HG02763 (cell line): ENCODE results near the gene CPM.
"Not testable (repeated sequence)": the region's sequence is repeated elsewhere in the genome, so short reads cannot be mapped to it uniquely, and the experiment has no call there.

Source experiments
- ATAC-seq: cut with Tn5 transposase; IDR thresholded peaks from one replicate; pipeline ENCODE4 v1.9.1; 2021; ENCODE audit warnings: mild to moderate bottlenecking, moderate library complexity; ENCODE audit not compliant: unreplicated experiment

CPM gene

GRCh38 chr12:68831751-68832503 lies 101.0 kb downstream of the CPM start:
- no peak for ATAC-seq

DNA sequence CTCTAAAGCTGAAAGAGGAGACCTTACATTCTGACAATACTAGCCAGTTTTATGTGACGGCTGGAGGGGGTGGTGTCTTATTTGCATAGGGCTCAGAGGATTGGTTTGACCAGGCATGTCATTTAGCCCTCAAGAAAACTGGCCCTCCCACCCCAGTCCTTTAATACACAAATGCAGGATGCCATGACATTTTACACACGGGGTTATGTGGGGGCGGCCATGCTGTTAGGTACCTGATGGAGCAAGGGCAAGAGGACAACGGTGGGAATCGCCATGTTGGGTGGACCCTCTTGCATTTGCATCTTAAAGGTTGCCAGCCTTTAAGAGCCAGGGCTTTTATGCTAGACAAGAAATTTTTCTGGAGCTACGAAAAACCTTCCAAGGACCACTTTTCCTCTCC lies 101.7 kb downstream of the CPM start:
- no peak for ATAC-seq

DNA sequence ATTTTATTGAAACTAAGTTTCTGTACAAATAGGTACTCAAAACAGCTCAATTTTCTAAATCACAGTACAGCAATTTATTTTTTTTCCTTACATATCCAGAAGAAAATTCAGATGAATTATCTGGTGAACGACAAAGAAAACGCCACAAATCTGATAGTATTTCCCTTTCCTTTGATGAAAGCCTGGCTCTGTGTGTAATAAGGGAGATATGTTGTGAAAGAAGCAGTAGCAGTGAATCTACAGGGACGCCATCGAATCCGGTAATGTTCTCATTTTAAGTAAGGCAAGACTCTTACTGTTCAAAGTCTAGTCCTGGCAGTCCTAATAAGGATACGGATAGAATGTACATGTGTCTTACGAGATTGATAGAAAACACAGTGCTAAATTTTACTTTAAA lies 104.3 kb downstream of the CPM start:
- ATAC-seq, result no peak

DNA sequence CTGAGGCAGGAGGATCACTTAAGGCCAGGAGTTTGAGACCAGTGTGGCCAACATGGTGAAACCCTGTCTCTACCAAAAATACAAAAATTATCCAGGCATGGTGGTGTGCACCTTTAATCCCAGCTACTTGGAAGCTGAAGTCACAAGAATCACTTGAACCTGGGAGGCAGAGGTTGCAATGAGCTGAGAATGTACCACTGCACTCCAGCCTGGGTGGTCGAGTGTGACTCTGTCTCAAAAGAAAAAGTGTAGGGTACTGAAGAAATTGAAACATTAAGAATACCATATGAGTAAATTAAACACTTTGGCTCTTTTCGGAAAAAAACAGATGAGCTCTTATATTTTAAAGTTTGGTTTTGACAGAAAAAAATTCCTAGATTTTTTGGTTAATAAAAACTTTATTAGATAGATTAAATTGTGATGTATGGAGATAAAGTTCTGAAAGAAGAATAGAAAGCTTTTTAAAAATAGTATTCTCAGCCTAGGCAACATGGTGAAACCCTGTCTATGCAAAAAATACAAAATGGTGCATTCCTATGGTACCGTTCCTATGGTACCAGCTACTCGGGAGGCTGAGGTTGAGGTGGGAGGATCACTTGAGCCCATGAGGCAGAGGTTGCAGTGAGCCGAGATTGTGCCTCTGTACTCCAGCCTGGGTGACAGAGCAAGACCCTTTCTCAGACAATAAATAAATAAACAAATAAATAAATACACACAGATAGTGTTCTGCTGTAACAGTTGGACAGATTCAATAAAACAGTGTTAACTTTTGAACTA lies 104.9 kb downstream of the CPM start:
- ATAC-seq, result no peak

DNA sequence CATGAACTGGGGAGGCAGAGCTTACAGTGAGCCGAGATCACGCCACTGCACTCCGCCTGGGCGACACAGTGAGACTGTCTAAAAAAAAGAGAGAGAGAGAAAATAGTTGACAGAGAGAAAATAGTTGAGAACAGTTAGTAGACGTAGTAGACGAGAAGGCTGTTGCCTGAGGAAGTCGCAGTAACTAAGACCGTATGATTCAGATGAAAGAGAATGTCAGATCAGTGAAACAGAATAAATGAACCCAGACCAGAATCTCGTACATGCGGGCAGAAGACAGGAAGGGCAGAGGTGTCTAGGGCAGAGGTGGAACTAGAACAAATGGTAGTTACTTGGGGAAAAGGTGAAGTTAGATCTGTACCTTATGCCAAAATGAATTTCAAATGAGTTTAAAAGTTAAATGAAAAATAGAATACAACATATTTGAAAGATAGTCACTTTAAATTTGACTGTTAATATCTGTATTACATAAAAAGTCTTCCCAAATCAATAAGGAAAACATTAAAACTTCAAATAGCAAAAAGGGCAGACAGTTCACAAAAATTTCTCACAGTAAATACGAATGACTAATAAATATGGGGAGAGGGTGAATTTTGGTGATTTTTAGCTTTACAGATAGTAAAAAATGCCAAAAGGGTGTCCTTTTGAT lies 107.3 kb downstream of the CPM start:
- no peak for ATAC-seq

GRCh38 chr12:68824597-68825250 lies 108.2 kb downstream of the CPM start:
- ATAC-seq, result no peak

DNA sequence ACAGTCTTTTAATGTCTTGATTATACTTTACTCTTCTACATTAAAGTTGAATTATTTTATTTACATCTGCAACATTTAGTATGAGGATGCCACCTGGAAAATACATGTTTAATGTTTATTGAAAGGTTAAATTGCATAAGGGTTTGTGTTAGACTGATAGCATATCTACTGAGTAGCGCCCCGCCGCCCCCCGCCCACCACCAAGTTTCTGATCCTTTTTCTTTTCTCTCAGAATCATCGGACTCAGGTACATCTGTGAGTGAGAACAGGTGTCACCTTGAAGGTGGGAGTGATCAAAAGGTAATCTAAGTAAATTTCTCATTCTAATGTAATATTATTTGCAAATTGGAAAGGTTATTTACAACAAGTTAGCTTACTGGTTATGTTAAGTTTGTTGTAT lies 108.8 kb downstream of the CPM start:
- no peak for ATAC-seq

DNA sequence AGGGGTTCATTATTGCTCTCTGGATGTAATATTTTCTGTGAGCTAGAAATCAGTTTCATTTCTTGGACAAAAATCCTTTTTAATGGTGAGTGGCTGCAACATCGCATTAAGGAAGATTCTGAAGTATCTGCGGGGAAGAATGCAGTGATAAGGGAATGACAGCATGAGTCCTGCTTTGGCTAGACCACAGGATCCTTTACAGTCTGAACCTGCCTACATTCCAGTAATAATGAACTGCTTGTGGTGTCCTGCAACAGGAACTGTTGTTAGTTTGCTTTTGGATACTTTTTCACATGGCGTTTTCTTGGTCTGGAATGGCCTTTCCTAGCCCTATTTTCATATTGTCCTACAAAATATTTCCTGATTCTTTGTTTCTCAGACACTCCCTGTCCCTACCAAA lies 109.3 kb downstream of the CPM start:
- ATAC-seq, result no peak

- no peak for ATAC-seq
Measured at GRCh38 chr12:68821357-68822188, 111.4 kb downstream of the CPM start.

- ATAC-seq, result not testable (repeated sequence)
Measured at GRCh38 chr12:68819481-68819880, 113.5 kb downstream of the CPM start.

- no peak for ATAC-seq
Measured at GRCh38 chr12:68815928-68816800, 116.8 kb downstream of the CPM start.

GRCh38 chr12:68815232-68815927 lies 117.6 kb downstream of the CPM start:
- no peak for ATAC-seq

DNA sequence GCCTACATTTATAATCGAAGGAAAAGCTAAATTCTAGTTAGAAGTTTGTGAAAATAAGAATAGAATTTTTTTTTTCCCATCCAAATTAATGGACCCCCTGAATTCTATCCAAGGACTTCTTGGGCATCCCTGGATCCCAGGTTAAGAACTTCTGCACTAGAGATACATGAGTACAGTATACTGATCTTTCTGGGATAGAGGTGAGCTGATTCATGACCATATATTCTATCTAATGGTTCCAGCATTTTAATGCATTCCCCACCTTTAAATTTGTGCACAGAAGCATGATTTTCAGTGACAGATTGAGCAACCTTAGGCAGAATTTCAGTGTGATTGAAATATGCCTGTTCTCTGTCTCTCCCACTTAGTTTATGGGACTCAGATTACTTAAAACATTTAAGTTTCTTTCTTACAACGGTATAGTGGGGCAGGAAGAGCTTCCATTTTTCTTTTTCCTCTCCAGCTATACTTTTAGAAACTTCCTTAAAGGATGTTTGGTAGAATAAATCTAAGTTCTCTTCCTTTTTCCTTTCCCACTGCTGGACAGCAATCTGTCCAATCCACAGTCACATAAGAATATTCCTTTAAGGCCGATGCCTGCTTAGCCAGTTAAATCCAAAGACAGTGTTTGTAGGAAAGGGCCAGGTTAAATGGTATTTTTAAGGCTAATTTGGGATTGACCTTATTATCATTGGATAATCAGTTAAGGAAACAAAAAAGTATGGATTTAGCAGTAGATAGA lies 118.3 kb downstream of the CPM start:
- no peak for ATAC-seq

DNA sequence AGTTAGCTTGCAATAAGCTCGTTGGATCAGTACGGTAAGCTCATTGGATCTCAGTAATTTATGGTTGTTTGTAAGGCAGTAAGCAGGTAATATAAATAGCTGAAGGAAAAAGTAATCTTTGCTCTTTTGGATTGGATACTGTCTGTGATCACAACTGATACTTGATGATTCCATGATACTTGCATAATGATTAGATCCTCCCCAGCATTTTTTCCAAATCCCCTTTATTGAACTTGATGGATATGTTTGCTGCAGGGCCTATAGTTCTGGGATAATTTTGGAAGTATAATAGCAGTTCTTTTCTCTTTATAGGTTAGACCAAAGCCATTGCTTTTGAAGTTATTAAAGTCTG lies 119.8 kb downstream of the CPM start:
- no peak for ATAC-seq

GRCh38 chr12:68812553-68813241 lies 120.3 kb downstream of the CPM start:
- ATAC-seq, result no peak

DNA sequence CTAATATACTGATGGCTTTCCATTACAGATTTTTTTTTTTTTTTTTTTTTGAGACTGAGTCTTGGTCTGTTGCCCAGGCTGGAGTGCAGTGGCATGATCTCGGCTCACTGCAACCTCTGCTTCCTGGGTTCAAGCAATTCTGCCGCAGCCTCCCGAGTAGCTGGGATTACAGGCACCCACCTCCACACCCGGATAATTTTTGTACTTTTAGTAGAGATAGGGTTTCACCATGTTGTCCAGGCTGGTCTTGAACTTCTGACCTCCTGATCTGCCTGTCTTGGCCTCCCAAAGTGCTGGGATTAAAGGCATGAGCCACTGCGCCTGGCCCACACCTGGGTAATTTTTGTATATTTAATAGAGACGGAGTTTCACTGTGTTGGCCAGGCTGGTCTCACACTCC lies 121.4 kb downstream of the CPM start:
- not testable (repeated sequence) for ATAC-seq

GRCh38 chr12:68810027-68810389 lies 123.0 kb downstream of the CPM start:
- ATAC-seq, result not testable (repeated sequence)
